Activated B cell treated with CpG ODN at 0.5 μM for 24 hours (primary cell): ENCODE data around the gene TMEM119. TPM values are rescaled to one million over a fixed set of nuclear protein-coding genes. Genes with fewer than 3 reads are reported as not detected.

Source experiments
- ATAC-seq: fragments of 200-7000 bp; cut with Tn5 transposase; one replicate; pipeline ENCODE4 v1.10.0; 2021; ENCODE audit warnings: low read depth, mild to moderate bottlenecking, moderate library complexity
- CTCF ChIA-PET: fragments of 350-600 bp; sonication (Branson Sonifier 250); formaldehyde crosslinking; loops from one replicate; lab custom pipeline; 2021; ENCODE audit warnings: antibody characterized with exemption; lab: Charles Lee
- POLR2A ChIA-PET: fragments of 350-600 bp; sonication (Branson Sonifier 250); formaldehyde crosslinking; loops from one replicate; lab custom pipeline; 2021; ENCODE audit warnings: antibody characterized with exemption; lab: Charles Lee
- DNase-seq: peaks from one replicate; pipeline ENCODE4 v3.0.0; 2022
- H3K27ac Mint-ChIP-seq: one replicate; pipeline ENCODE4 v1.8.0; 2020; ENCODE audit warnings: mixed read lengths
- H3K27me3 Mint-ChIP-seq: one replicate; pipeline ENCODE4 v1.8.0; 2021; ENCODE audit warnings: mixed read lengths
- H3K36me3 Mint-ChIP-seq: one replicate; pipeline ENCODE4 v1.8.0; 2021; ENCODE audit warnings: low read depth, mixed read lengths
- H3K4me1 Mint-ChIP-seq: one replicate; pipeline ENCODE4 v1.8.0; 2021; ENCODE audit warnings: mixed read lengths
- H3K4me3 Mint-ChIP-seq: one replicate; pipeline ENCODE4 v1.8.0; 2020; ENCODE audit warnings: mild to moderate bottlenecking, mixed read lengths
- H3K9me3 Mint-ChIP-seq: one replicate; pipeline ENCODE4 v1.8.0; 2020; ENCODE audit warnings: mixed read lengths
- CTCF ChIP-seq: fragments of 200-600 bp; IDR thresholded peaks from one replicate; pipeline ENCODE4 v1.8.0; 2022; ENCODE audit warnings: antibody characterized with exemption, mild to moderate bottlenecking
- intact Hi-C: fragments of 100-400 bp; cut with micrococcal nuclease; formaldehyde crosslinking; loops from one replicate; pipeline ENCODE4 v1.15.1; 2024
- total RNA-seq: library from RNA; stranded (reverse); gene quantifications from 2 replicates; pipeline ENCODE4 v1.2.3, GENCODE V29; 2022

TMEM119 gene
- total RNA-seq, 1 donor from 2014 or later = not detected

GRCh38 chr12:108562348-108563135 is 35.3 kb downstream of the TMEM119 start, which contains the start of gene ISCU:
Gene ISCU, plus strand, starts transcription at chr12:108562596. Its CDS starts 27 bp downstream, at chr12:108562623.
- no peaks in the 10 kb centered on the region for H3K27me3 Mint-ChIP-seq
- ATAC-seq (peak; percentile 71), DNase-seq (peak; percentile 100)
- CTCF ChIA-PET = interaction anchor here (0.6 to 14.5 kb wide), 12 partner anchors 8 to 886 kb away, joined by 3 to 338 read pairs (median 5); no protein-coding TSS in a partner anchor
- H3K4me3 Mint-ChIP-seq = peak within 1 kb of the TSS; percentile 100
- H3K9me3 Mint-ChIP-seq = no peaks in the 10 kb centered on the region
- POLR2A ChIA-PET = interaction anchor here (0.7 to 5.2 kb wide), 20 partner anchors 11 to 878 kb away, joined by 3 to 118 read pairs (median 6); partner anchors contain the start of genes ALKBH2, FICD, SELPLG and SSH1
- H3K4me1 Mint-ChIP-seq = peaks cover 73% of the 10 kb centered on the region
- intact Hi-C loops = loop anchor here (1.0 to 10.0 kb wide), 15 partner anchors 56 to 1440 kb away; partner anchors contain the start of genes ALKBH2, CORO1C, FAM222A and MMAB
- TF ChIP-seq CTCF = no peak
- peaks cover 64% of the 10 kb centered on the region for H3K36me3 Mint-ChIP-seq
- H3K27ac Mint-ChIP-seq = peak within 1 kb of the TSS; percentile 99

GRCh38 chr12:108561852-108562347 is 36.0 kb downstream of the TMEM119 start:
- Mint-ChIP-seq H3K27ac (peak overlapping the region; percentile 99), H3K27me3 (no peaks in the 10 kb centered on the region), H3K4me3 (peak overlapping the region; percentile 100), H3K9me3 (no peaks in the 10 kb centered on the region), H3K36me3 (peaks cover 62% of the 10 kb centered on the region), H3K4me1 (peaks cover 71% of the 10 kb centered on the region)
- ATAC-seq (peak; percentile 0), DNase-seq (no peak)
- POLR2A ChIA-PET = interaction anchor here (0.7 to 5.2 kb wide), 23 partner anchors 11 to 877 kb away, joined by 3 to 118 read pairs (median 6); partner anchors contain the start of genes ALKBH2, FICD, SELPLG and SSH1
- TF ChIP-seq CTCF = no peak
- CTCF ChIA-PET = interaction anchor here (0.9 to 14.5 kb wide), 9 partner anchors 9 to 531 kb away, joined by 4 to 338 read pairs (median 6); no protein-coding TSS in a partner anchor
- intact Hi-C loops = loop anchor here (1.0 to 10.0 kb wide), 12 partner anchors 21 to 1440 kb away; partner anchors contain the start of genes CORO1C, FAM222A, FICD and MMAB

GRCh38 chr12:108560752-108561719 is 36.8 kb downstream of the TMEM119 start, which contains the start of gene SART3:
Gene SART3, minus strand, starts transcription at chr12:108561173. Its CDS starts 19 bp downstream, at chr12:108561154.
- Mint-ChIP-seq H3K9me3 (no peaks in the 10 kb centered on the region), H3K27me3 (no peaks in the 10 kb centered on the region), H3K4me1 (peaks cover 70% of the 10 kb centered on the region), H3K36me3 (peaks cover 60% of the 10 kb centered on the region), H3K4me3 (peak within 1 kb of the TSS; percentile 100), H3K27ac (peak within 1 kb of the TSS; percentile 99)
- intact Hi-C loops = loop anchor here (1.0 to 10.0 kb wide), 8 partner anchors 20 to 1441 kb away; partner anchors contain the start of genes FAM222A, FICD, MMAB and MVK
- POLR2A ChIA-PET = interaction anchor here (0.5 to 5.2 kb wide), 22 partner anchors 8 to 875 kb away, joined by 3 to 118 read pairs (median 4); partner anchors contain the start of genes FICD, SELPLG and SSH1
- ATAC-seq = peak; percentile 55
- TF ChIP-seq CTCF = no peak
- CTCF ChIA-PET = interaction anchor here (0.9 to 14.5 kb wide), 3 partner anchors 57 to 104 kb away, joined by 3 to 338 read pairs (median 9); no protein-coding TSS in a partner anchor
- DNase-seq = peak; percentile 73

- peak overlapping the region; percentile 100 for H3K4me3 Mint-ChIP-seq
- TF ChIP-seq CTCF = no peak
- H3K4me1 Mint-ChIP-seq = peaks cover 70% of the 10 kb centered on the region
- CTCF ChIA-PET = interaction anchor here (2.0 to 14.5 kb wide), 2 partner anchors 57 to 104 kb away, joined by 9 to 338 read pairs; no protein-coding TSS in a partner anchor
- POLR2A ChIA-PET = interaction anchor here (0.5 to 5.2 kb wide), 12 partner anchors 8 to 595 kb away, joined by 3 to 118 read pairs (median 7); partner anchors contain the start of genes FICD, SELPLG and SSH1
- H3K36me3 Mint-ChIP-seq = peaks cover 59% of the 10 kb centered on the region
- intact Hi-C loops = loop anchor here (5.0 to 10.0 kb wide), 4 partner anchors 592 to 1442 kb away; partner anchors contain the start of genes FAM222A, MMAB and MVK
- ATAC-seq (no peak), DNase-seq (no peak)
- peak overlapping the region; percentile 99 for H3K27ac Mint-ChIP-seq
- no peaks in the 10 kb centered on the region for H3K9me3 Mint-ChIP-seq
- no peaks in the 10 kb centered on the region for H3K27me3 Mint-ChIP-seq
These were observed 37.6 kb downstream of the TMEM119 start for GRCh38 chr12:108560321-108560721.
